ENCODE data around the gene STARD3. TPM values are rescaled to one million over a fixed set of nuclear protein-coding genes. Genes with fewer than 3 reads are reported as not detected.

The STARD3 gene
- total RNA-seq, 6 experiments from 2014 or later, result 44.0 to 52.3 (median 46.3) TPM

DNA sequence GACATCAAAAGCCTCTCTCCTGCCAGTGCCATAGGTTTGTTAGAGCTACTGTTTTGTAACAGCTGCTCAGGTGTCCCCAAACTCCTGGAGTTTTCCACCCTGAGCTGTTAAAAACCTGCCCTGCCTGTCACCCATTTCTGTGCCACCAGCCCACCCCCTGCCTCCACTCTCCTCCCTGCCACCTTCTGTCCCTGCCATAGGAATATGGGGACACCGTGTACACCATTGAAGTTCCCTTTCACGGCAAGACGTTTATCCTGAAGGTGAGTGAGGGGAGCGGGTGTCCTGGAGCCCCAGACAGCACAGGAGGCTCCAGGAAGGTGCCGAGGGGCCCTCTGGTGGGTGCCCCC, 23.0 kb downstream of the STARD3 start:
- Mint-ChIP-seq H3K4me1 (ENCODE audit: low read depth) (peaks cover 7% of the 10 kb centered on the region), H3K36me3 (ENCODE audit: low read depth) (no peaks in the 10 kb centered on the region), H3K27me3 (ENCODE audit: insufficient read depth) (peaks cover 3% of the 10 kb centered on the region; the same call in 1 of the 2 replicates), H3K27ac (no peak overlapping the region), H3K9me3 (no peaks in the 10 kb centered on the region), H3K4me3 (no peak overlapping the region)
- no peak for DNase-seq
- TF ChIP-seq, protein P1, sequence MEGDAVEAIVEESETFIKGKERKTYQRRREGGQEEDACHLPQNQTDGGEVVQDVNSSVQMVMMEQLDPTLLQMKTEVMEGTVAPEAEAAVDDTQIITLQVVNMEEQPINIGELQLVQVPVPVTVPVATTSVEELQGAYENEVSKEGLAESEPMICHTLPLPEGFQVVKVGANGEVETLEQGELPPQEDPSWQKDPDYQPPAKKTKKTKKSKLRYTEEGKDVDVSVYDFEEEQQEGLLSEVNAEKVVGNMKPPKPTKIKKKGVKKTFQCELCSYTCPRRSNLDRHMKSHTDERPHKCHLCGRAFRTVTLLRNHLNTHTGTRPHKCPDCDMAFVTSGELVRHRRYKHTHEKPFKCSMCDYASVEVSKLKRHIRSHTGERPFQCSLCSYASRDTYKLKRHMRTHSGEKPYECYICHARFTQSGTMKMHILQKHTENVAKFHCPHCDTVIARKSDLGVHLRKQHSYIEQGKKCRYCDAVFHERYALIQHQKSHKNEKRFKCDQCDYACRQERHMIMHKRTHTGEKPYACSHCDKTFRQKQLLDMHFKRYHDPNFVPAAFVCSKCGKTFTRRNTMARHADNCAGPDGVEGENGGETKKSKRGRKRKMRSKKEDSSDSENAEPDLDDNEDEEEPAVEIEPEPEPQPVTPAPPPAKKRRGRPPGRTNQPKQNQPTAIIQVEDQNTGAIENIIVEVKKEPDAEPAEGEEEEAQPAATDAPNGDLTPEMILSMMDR (IDR thresholded peaks at IDR 0.05), result no peak

DNA sequence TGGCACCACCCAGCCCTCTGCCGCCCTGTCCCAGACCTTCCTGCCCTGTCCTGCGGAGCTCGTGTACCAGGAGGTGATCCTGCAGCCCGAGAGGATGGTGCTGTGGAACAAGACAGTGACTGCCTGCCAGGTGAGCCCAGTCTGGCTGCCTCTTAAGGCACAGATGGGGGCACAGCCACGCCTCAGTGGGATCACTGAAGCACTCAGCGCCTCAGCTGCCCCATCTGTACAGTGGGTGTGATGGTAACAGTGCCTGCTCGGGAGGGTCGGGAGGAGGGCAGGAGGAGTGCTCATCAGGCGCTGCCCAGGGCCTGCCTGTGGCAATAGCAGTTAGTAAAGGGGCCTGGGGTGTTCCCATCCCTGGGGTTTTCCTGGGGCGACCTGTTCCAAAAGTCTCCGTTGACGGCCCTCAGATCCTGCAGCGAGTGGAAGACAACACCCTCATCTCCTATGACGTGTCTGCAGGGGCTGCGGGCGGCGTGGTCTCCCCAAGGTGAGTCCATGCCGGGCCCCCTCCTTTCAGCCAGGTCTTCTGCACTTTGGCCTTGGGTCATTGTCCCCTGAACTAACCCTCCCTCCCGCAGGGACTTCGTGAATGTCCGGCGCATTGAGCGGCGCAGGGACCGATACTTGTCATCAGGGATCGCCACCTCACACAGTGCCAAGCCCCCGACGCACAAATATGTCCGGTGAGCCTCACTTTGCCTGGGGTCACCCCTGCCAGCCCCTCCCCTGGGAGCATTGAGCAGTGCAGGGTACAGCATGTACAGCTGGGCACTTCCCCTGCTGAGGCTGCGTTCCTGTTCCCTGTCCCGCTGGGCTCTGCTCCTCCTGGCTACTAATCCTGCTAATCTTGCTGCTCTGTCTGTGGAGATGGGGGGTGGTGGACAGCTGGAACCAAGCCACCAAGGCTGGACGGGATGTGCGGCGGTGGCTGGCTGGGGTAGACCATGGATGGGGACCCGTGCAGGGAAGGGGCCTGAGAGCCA, 23.7 kb downstream of the STARD3 start:
- Mint-ChIP-seq H3K27me3 (ENCODE audit: insufficient read depth) (peaks cover 7% of the 10 kb centered on the region), H3K4me3 (no peak overlapping the region), H3K27ac (no peak overlapping the region), H3K36me3 (ENCODE audit: low read depth) (no peaks in the 10 kb centered on the region), H3K4me1 (ENCODE audit: low read depth) (peaks cover 7% of the 10 kb centered on the region), H3K9me3 (no peaks in the 10 kb centered on the region)
- TF ChIP-seq, protein P1 (IDR thresholded peaks at IDR 0.05), result no peak
- DNase-seq, result no peak

DNA sequence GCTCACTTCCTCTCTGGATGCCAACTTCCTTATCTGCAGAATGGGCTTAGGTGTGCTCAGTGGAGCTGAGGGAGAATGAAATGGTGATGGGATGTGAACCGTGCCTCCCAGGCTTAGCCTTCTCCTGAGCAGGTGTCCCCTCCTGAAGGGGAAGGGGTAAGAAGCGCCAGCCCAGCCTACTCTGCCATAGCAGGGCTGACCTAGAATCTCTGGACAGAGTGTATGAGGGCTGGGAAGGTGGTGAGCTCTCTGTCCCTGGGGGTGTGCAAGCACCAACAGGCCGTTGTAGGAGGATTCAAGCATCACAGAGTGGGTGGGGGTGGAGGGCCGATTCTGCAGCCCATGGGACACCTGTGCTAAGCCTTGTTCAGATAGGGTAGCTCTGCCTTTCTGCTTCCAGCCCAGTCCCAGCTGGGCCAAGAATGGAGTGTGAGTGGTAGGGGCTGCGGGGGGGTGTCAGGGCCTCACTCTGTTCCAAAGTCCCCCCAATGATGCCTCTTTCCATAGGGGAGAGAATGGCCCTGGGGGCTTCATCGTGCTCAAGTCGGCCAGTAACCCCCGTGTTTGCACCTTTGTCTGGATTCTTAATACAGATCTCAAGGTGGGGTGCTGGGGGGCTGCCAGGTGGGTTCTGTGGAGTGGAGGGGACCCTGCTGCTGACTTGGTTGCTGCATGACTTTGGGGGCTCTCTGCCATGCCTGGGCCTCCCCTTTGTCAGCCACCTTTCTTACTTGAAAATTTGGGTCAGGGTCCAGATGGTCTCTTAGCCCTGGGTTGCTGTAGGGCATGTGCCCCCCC, 25.0 kb downstream of the STARD3 start:
- TF ChIP-seq, protein P1 (IDR thresholded peaks at IDR 0.05), result no peak
- H3K9me3 Mint-ChIP-seq, result no peaks in the 10 kb centered on the region
- peaks cover 17% of the 10 kb centered on the region for H3K27me3 Mint-ChIP-seq (ENCODE audit: insufficient read depth)
- H3K36me3 Mint-ChIP-seq (ENCODE audit: low read depth), result no peaks in the 10 kb centered on the region
- H3K4me1 Mint-ChIP-seq (ENCODE audit: low read depth), result peaks cover 11% of the 10 kb centered on the region
- H3K27ac Mint-ChIP-seq, result no peak overlapping the region
- no peak overlapping the region for H3K4me3 Mint-ChIP-seq
- no peak for DNase-seq

DNA sequence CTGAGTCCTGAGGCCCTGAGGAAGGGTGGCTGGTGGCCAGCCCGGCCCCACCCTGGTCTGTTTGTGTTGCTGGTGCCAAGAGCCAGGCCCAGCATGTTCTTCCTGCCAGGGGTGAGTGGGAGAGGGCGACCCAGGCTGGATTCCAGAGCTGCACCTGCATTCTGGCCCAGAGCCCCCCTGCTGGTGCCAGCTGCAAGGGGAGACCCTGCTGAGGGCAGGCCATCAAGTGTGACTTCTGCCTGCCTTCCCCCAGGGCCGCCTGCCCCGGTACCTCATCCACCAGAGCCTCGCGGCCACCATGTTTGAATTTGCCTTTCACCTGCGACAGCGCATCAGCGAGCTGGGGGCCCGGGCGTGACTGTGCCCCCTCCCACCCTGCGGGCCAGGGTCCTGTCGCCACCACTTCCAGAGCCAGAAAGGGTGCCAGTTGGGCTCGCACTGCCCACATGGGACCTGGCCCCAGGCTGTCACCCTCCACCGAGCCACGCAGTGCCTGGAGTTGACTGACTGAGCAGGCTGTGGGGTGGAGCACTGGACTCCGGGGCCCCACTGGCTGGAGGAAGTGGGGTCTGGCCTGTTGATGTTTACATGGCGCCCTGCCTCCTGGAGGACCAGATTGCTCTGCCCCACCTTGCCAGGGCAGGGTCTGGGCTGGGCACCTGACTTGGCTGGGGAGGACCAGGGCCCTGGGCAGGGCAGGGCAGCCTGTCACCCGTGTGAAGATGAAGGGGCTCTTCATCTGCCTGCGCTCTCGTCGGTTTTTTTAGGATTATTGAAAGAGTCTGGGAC, 25.8 kb downstream of the STARD3 start:
- Mint-ChIP-seq H3K4me1 (ENCODE audit: low read depth) (peaks cover 12% of the 10 kb centered on the region), H3K27ac (no peak overlapping the region), H3K27me3 (ENCODE audit: insufficient read depth) (peaks cover 18% of the 10 kb centered on the region), H3K9me3 (no peaks in the 10 kb centered on the region), H3K4me3 (no peak overlapping the region), H3K36me3 (ENCODE audit: low read depth) (no peaks in the 10 kb centered on the region)
- TF ChIP-seq, protein P1 (IDR thresholded peaks at IDR 0.05), result no peak
- no peak for DNase-seq

DNA sequence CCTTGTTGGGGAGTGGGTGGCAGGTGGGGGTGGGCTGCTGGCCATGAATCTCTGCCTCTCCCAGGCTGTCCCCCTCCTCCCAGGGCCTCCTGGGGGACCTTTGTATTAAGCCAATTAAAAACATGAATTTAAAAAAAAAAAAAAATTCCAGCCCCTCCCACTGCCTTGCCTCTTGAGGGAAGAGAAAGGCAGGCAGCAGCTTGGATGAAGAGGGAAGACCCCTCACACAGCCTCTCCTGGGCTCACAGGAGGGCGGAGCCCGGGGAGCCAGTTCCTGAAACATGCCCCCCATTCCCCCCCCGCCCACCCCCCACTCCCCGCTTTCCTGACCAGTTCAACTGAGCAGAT, 26.4 kb downstream of the STARD3 start:
- H3K4me3 Mint-ChIP-seq, result no peak overlapping the region
- DNase-seq, result no peak
- H3K36me3 Mint-ChIP-seq (ENCODE audit: low read depth), result no peaks in the 10 kb centered on the region
- H3K27ac Mint-ChIP-seq, result no peak overlapping the region
- TF ChIP-seq, protein P1 (IDR thresholded peaks at IDR 0.05), result no peak
- H3K27me3 Mint-ChIP-seq (ENCODE audit: insufficient read depth), result peaks cover 21% of the 10 kb centered on the region
- H3K4me1 Mint-ChIP-seq (ENCODE audit: low read depth), result peaks cover 12% of the 10 kb centered on the region
- no peaks in the 10 kb centered on the region for H3K9me3 Mint-ChIP-seq

All from HFFc6 (cell line).